ENCODE measurements around the gene EDNRB.
"Not testable (repeated sequence)": the region's sequence is repeated elsewhere in the genome, so short reads cannot be mapped to it uniquely, and the experiment has no call there.

Gene EDNRB

DNA sequence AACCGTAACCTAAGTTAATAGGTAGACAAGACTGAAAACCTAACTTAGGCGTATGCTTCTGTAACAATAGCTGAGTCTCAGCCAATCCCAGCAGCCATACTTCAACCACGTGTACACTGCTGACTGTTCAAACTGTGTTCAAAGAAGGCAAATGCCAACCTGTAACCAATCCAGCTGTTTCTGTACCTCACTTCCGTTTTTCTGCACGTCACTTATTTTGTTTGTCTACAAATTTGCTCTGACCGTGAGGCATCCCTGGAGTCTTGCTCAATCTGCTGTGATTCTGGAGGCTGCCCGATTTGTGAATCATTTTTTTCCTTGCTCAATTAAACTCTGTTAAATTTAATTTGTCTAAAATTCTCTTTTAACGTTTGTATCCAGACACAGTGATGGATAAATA lies 59.2 kb downstream of the EDNRB start:
- TF ChIP-seq, protein P1, sequence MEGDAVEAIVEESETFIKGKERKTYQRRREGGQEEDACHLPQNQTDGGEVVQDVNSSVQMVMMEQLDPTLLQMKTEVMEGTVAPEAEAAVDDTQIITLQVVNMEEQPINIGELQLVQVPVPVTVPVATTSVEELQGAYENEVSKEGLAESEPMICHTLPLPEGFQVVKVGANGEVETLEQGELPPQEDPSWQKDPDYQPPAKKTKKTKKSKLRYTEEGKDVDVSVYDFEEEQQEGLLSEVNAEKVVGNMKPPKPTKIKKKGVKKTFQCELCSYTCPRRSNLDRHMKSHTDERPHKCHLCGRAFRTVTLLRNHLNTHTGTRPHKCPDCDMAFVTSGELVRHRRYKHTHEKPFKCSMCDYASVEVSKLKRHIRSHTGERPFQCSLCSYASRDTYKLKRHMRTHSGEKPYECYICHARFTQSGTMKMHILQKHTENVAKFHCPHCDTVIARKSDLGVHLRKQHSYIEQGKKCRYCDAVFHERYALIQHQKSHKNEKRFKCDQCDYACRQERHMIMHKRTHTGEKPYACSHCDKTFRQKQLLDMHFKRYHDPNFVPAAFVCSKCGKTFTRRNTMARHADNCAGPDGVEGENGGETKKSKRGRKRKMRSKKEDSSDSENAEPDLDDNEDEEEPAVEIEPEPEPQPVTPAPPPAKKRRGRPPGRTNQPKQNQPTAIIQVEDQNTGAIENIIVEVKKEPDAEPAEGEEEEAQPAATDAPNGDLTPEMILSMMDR (IDR thresholded peaks at IDR 0.05; ENCODE audit: insufficient read depth, low read depth, low read length, missing control alignments): no peak
- DNase-seq (ENCODE audit: low read depth): no peak
- no peak overlapping the region for H3K4me3 ChIP-seq (ENCODE audit: low read depth, low read length)

DNA sequence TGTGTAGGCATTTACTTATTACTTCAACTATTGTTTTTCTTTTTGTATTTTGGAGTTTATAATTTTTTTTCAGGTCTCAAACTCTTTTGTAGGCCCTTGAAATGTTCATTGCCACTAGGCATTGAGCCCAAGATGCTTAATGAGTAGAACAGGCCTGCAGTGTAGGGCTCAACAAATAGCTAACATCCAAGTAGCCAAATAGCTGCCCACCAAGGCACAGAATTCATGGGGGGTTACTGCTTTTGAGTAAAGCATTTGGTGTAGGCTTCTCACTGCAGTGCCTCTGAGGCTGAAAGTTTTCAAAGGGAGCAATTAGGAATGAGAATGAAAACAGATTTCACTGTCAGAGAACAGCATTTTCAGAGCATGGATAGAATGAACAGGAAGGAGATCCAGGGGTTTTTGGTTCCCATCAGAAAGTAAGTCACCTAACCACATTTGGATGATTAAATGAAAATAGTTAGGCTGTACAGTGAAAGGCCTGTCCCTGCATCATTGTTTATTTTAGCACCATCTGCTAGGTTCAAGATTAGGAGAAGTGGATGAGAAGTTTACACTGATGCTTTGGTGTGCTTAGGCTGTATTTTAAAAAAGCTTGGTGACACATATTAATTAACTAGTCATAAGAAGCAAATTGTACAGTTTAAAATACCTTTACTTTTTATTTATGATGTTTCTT lies 61.0 kb downstream of the EDNRB start:
- no peak for DNase-seq (ENCODE audit: low read depth)
- H3K4me3 ChIP-seq (ENCODE audit: low read depth, low read length): no peak overlapping the region
- TF ChIP-seq, protein P1 (IDR thresholded peaks at IDR 0.05; ENCODE audit: insufficient read depth, low read depth, low read length, missing control alignments): no peak

GRCh38 chr13:77853703-77854102 lies 64.9 kb downstream of the EDNRB start:
- no peak for DNase-seq (ENCODE audit: low read depth)
- TF ChIP-seq, protein P1 (IDR thresholded peaks at IDR 0.05; ENCODE audit: insufficient read depth, low read depth, low read length, missing control alignments): no peak
- H3K4me3 ChIP-seq (ENCODE audit: low read depth, low read length): no peak overlapping the region

DNA sequence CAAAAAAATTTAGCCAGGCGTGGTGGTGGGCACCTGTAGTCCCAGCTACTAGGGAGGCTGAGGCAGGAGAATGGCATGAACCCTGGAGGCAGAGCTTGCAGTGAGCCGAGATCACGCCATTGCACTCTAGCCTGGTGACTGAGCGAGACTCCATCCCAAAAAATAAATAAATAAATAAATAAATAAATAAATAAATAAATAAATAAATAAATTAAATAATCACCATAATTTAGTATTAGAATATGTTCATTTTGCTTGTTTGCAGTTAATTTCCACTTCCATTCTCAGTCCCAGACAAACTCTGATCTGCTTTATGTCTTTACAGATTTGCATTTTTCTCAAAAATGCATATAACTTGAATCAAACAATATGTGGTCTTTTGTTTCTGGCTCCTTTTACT lies 70.6 kb downstream of the EDNRB start:
- H3K4me3 ChIP-seq (ENCODE audit: low read depth, low read length); DNase-seq (ENCODE audit: low read depth): not testable (repeated sequence)

GRCh38 chr13:77846173-77846572 lies 72.5 kb downstream of the EDNRB start:
- no peak overlapping the region for H3K4me3 ChIP-seq (ENCODE audit: low read depth, low read length)
- peak; percentile 41 for DNase-seq (ENCODE audit: low read depth)
- TF ChIP-seq, protein P1 (IDR thresholded peaks at IDR 0.05; ENCODE audit: insufficient read depth, low read depth, low read length, missing control alignments): no peak
